GM18502 (cell line): Measurements from ENCODE around the gene TEX52.

Experiments used
- ATAC-seq: cut with Tn5 transposase; IDR thresholded peaks from one replicate; pipeline ENCODE4 v1.9.1; 2021; ENCODE audit warnings: mild to moderate bottlenecking; ENCODE audit not compliant: unreplicated experiment, poor library complexity

TEX52 gene

GRCh38 chr12:2801044-2801783 is 55.6 kb downstream of the TEX52 start:
- no peak for ATAC-seq

GRCh38 chr12:2800046-2800570 is 56.7 kb downstream of the TEX52 start:
- no peak for ATAC-seq
